Measurements from ENCODE around the gene KIF22.

KIF22 gene

DNA sequence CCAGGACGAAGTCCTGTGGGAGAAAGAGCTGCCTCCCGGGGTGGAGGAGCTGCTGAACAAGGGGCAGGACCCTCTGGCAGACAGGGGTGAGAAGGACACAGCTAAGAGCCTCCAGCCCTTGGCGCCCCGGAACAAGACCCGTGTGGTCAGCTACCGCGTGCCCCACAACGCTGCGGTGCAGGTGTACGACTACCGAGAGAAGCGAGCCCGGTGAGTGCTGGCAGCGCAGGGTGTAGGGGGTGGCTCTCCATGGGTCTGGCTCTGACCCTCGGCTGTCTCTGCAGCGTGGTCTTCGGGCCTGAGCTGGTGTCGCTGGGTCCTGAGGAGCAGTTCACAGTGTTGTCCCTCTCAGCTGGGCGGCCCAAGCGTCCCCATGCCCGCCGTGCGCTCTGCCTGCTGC is 51.1 kb downstream of the KIF22 start:
- DNase-seq (ENCODE audit: low spot score), result no peak

DNA sequence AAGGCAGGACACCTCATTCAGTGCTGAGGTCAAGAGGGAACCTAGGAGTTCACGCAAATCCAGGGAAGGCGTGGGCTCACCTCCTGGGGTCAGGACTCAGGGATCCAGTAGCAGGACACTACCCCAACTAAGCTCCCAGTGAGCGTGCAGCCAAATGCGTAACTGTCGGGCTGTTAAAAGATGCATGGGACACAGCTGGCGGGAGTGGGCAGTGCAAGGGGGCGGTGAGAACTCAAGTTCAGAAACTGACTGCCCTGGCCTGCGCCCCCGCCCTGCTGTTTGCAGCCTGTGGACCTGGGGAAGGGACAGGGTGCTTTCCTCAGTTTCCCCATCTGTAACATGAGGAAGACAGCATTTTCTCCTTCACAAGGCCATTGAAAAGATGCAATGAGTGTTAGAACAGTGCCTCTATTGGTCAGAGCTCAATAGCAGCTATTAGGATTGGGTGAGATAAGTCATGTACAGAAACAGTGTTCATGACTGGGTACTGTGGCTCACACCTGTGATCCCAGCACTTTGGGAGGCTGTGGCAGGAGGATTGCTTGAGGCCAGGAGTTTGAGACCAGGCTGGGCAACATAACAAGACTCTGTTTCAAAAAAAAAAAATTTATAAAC is 52.3 kb downstream of the KIF22 start:
- DNase-seq (ENCODE audit: low spot score), result no peak

DNA sequence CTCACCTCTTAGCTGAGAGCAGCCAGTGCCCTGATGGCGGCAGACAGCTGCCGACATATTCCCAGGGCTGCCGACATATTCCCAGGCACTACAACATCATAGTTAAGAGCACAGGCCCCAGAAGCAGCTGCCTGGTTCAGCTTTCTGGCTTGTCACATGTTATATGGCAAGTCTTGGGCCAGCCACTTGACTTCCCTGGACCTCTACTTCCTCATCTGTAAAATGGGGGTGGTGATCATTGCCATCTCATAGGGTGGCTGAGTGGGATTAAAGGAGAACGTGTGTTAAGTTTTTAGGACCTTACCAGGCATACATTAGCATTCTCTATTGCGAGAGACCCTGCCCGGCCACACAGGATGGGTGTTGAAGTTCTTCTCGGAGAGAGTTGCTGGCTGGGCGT is 53.4 kb downstream of the KIF22 start:
- DNase-seq (ENCODE audit: low spot score), result no peak

DNA sequence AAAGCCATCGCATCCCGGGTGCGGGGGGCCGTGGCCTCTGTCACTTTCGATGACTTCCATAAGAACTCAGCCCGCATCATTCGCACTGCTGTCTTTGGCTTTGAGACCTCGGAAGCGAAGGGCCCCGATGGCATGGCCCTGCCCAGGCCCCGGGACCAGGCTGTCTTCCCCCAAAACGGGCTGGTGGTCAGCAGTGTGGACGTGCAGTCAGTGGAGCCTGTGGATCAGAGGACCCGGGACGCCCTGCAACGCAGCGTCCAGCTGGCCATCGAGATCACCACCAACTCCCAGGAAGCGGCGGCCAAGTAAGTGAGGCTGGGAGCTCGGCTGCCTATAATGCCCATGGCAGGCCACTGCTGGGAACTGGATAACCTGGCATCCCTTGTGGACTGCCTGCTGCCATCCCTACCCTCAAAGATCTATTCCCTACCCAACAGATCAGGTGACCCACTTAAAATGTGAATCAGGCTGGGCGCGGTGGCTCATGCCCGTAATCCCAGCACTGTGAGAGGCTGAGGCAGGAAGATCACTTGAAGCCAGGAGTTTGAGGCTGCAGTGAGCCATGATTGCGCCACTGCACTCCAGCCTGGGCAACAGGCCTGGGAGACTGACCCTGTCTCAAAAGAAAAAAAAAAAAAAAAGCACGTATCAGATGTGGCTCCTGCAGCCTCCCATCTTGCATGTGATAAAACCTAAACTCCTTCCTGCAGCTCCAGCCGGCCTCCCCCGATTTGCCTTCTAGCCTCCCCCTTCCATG is 54.2 kb downstream of the KIF22 start:
- no peak for DNase-seq (ENCODE audit: low spot score)

DNA sequence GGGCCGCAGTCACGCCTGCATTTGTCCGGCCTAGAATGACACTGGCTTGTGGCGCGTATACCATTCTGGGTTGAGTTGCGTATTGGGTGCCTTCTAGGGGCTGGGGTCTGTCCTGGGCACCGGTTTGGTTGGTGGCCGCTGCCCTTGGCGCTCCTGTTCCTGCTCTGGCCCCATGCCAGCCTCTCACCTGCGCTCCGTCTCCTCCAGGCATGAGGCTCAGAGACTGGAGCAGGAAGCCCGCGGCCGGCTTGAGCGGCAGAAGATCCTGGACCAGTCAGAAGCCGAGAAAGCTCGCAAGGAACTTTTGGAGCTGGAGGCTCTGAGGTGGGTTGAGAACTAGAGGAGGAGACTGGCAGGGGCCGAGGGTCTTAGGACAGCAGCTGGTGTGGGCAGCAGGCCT is 55.1 kb downstream of the KIF22 start:
- DNase-seq (ENCODE audit: low spot score), result no peak

DNA sequence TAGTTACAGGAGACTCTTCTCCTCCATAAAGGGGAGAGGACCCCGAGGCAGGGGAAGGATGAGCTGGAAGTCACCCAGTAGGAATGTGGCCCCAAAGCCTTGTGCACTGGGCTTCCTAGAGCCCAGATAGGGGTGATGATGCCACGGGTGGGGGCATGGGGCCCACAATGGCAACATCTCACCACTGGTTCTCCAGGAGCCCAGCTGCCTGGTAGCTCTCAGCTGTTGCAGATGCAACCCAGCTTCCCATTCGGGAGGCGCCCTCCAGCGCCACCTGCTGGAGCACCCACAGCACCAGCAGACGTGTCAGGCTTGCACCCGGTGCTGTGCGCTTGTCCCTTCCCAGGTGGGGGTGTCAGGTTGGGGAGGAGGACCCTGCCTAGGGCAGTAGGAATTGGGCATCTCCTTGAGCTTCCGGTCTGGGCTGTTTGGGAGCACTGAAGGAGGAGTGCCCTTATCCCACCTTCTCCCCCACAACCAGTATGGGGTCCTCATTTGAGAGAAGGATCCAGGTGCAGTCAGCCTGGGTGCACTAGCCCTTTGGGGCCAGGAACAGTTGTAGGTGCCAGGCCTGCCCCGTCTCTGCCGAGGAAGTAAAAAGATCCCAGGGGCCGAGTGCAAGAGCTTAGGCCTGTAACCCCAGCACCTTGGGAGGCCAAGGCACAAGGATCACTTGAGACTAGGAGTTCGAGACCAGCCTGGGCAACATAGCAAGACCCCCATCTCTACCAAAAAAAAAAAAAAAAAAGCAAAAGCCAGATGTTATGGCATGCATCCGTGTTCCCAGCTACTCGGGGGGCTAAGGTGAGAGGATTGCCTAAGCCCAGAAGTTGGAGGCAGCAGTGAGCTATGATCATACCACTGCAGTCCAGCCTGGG is 58.1 kb downstream of the KIF22 start:
- peak; percentile 51 for DNase-seq (ENCODE audit: low spot score)

DNA sequence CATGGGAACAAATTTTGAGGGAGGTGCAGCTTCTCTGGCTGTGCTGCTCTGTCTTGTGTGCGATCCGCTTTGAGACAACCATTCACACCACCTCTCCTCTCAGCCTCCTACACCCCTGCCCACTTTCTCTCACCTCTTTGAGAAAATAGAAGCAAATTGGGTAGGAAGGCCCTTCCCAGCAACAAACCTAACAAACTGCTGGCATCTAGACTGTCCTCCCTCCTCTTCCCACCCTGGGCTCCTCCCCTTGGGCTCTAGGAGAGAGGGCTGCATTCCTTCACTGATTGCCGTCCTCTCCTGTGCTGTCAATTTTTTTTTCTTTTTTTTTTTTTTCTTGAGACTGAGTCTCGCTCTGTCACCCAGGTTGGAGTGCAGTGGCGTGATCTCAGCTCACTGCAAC is 59.0 kb downstream of the KIF22 start:
- DNase-seq (ENCODE audit: low spot score), result no peak

DNA sequence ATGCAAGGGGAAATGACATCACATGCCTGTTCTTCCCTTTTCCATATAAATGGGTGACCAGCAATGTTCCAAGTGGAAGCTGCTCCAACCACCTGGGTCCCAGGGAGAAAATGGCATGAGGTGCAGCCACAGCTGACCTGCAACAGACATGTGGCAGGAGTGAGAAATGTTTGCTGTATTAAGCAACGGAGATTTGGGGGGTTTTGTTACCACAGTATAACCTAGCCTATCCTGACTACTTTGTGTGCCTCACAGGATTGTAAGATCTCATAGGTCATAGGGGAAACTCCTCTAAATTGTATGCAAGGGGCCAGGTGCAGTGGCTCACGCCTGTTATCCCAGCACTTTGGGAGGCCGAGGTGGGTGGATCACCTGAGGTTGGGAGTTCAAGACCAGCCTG is 60.4 kb downstream of the KIF22 start:
- DNase-seq (ENCODE audit: low spot score), result no peak

DNA sequence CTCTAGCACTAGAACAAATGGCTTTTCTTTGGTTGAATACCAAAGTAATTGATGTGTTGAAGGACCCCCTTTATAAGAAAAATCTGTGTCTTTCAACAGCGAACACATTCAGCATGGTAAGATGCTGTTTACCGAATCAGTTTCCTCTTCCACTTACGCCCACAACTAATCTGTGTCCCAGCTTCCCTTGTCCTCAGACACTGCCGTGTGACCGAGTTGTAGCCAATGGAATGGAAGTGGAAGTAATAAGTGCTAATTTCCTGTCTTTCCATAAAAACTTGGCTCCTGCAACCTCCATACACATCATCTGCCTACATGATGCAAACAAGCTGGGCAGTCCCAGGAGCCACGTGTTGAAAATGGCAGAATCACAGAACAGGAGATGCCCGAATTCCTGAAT is 62.1 kb downstream of the KIF22 start:
- no peak for DNase-seq (ENCODE audit: low spot score)

DNA sequence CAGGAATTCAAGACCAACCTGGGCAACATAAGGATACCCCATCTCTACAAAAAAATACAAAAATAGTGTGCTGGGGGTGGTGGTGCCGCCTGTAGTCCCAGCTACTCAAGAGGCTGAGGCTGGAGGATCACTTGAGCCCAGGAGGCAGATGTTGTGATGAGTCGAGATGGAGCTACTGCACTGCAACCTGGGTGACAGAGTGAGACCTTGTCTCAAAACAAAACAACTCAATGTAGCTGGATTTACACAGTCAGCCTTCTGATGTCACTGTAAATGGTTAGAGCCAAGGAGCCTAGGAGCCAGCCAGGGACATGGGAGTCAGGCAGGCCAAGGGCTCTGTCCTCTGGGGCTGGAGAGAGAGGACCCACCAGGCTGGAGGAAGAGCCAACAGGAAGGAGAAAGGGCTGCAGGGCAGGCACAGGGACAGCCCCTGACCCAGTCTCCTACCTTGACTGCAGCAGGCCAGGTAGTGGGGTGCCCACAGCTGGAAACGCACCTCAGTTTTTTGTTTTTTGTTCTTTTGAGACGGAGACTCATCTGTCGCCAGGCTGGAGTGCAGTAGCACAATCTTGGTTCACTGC is 64.1 kb downstream of the KIF22 start:
- DNase-seq (ENCODE audit: low spot score), result no peak

All from putamen (tissue), 1 donor.